ENCODE measurements around the gene N4BP3.

GRCh38 chr5:178114325-178115135 is 1.2 kb downstream of the N4BP3 start:
- no peak for TF ChIP-seq CTCF (IDR thresholded peaks at IDR 0.05)
- no peak for TF ChIP-seq ZFX (IDR thresholded peaks at IDR 0.05; ENCODE audit: borderline replicate concordance)
